K562 (cell line): ENCODE measurements around the gene VWA7. TPM values are rescaled to one million over a fixed set of nuclear protein-coding genes. Genes with fewer than 3 reads are reported as not detected.

Experiments used
- CAMTA2 ChIP-seq: fragments of 250-450 bp; sonication (Bioruptor Pico); conservative IDR thresholded peaks from 2 replicates; pipeline ENCODE4 v1.5.1; 2022
- CHD1 ChIP-seq: fragments of 200-600 bp; sonication (generic); IDR thresholded peaks from one replicate; pipeline ENCODE4 v1.6.1; 2012; ENCODE audit warnings: mild to moderate bottlenecking, moderate library complexity, low read length, inconsistent platforms
- JUND ChIP-seq, 2 experiments: IDR thresholded peaks; 2 replicates in 1 of 2; 3 replicates in 1 of 2; pipeline ENCODE4 v1.6.1; 2011; ENCODE audit warnings: borderline replicate concordance in 2 of 2, low read depth in 2 of 2, low read length in 2 of 2, improper control_type of control experiment in 1 of 2, missing biosample characterization in 1 of 2, missing genetic modification characterization in 1 of 2, missing genetic modification reagents in 1 of 2
- KLF13 ChIP-seq: fragments of 450-650 bp; IDR thresholded peaks from 2 replicates; pipeline ENCODE4 v1.6.1; 2016; ENCODE audit warnings: missing genetic modification characterization, low read depth, mild to moderate bottlenecking, missing compliant biosample characterization, moderate library complexity, borderline replicate concordance
- MIER1 ChIP-seq: fragments of 450-650 bp; IDR thresholded peaks from 2 replicates; pipeline ENCODE4 v1.6.1; 2016; ENCODE audit warnings: antibody characterized with exemption, mild to moderate bottlenecking, low read depth
- NFE2 ChIP-seq: IDR thresholded peaks from 2 replicates; pipeline ENCODE4 v1.6.1; 2014; ENCODE audit warnings: antibody characterized with exemption, low read depth
- PBX2 ChIP-seq, 2 experiments: IDR thresholded peaks in 1 of 2; conservative IDR thresholded peaks in 1 of 2; 2 replicates each; pipeline ENCODE4 v1.6.1; 2016; ENCODE audit warnings: low read depth in 2 of 2, mild to moderate bottlenecking in 1 of 2, missing compliant biosample characterization in 1 of 2, missing genetic modification characterization in 1 of 2, moderate library complexity in 1 of 2
- PCBP2 ChIP-seq: fragments of 200-400 bp; formaldehyde crosslinking; IDR thresholded peaks from 2 replicates; pipeline ENCODE4 v1.6.1; 2018; ENCODE audit warnings: low read length, low read depth, mild to moderate bottlenecking, moderate library complexity; ENCODE audit not compliant: poor library complexity, severe bottlenecking
- PYGO2 ChIP-seq: fragments of 450-650 bp; IDR thresholded peaks from 2 replicates; pipeline ENCODE4 v1.6.1; 2016; ENCODE audit warnings: mild to moderate bottlenecking, missing genetic modification characterization, moderate library complexity, missing compliant biosample characterization
- RBM25 ChIP-seq: fragments of 200-400 bp; formaldehyde crosslinking; IDR thresholded peaks from 2 replicates; pipeline ENCODE4 v1.6.1; 2018; ENCODE audit warnings: low read length, low read depth, moderate library complexity; ENCODE audit not compliant: severe bottlenecking
- SAFB2 ChIP-seq: fragments of 200-400 bp; formaldehyde crosslinking; IDR thresholded peaks from 2 replicates; pipeline ENCODE4 v1.6.1; 2018; ENCODE audit warnings: borderline replicate concordance, low read length, low read depth, moderate library complexity; ENCODE audit not compliant: severe bottlenecking
- SP2 ChIP-seq: IDR thresholded peaks from 2 replicates; pipeline ENCODE4 v1.6.1; 2011; ENCODE audit warnings: mild to moderate bottlenecking, low read depth, low read length, moderate library complexity; ENCODE audit not compliant: poor library complexity, severe bottlenecking; ENCODE audit errors: extremely low read depth
- ZNF124 ChIP-seq: sonication (generic); formaldehyde crosslinking; IDR thresholded peaks from 2 replicates; pipeline ENCODE4 v1.8.1; 2022; ENCODE audit warnings: missing genetic modification reagents
- ZNF3 ChIP-seq: fragments of 250-450 bp; sonication (Bioruptor Pico); IDR thresholded peaks from 2 replicates; pipeline ENCODE4 v1.5.0; 2021; ENCODE audit warnings: mild to moderate bottlenecking, moderate library complexity
- ZNF445 ChIP-seq: fragments of 250-450 bp; sonication (Bioruptor Pico); IDR thresholded peaks from 2 replicates; pipeline ENCODE4 v1.4.0; 2020; ENCODE audit warnings: low read depth, mild to moderate bottlenecking, moderate library complexity
- polyA plus RNA-seq, 8 experiments: library from polyadenylated mRNA; depleted of rRNA in 4 of 8; stranded (reverse) in 5 of 8; unstranded in 3 of 8; fragments of >200 nt; fragmentation: Nextera tagmentation in 2 of 8; fragmentation: Illumina TruSeq in 1 of 8; extraction: Ambion mirVana in 2 of 8; extraction: Trizol in 1 of 8; gene quantifications; 2 replicates each; pipeline versions ENCODE4 v1.2.1 to v1.2.3, GENCODE V29; 2011 to 2014; ENCODE audit warnings: inconsistent platforms in 1 of 8, missing spikeins in 1 of 8
- total RNA-seq, 7 experiments: library from RNA; depleted of rRNA in 6 of 7; stranded (reverse); fragments of >200 nt in 6 of 7; fragmentation: Illumina TruSeq in 2 of 7; extraction: Trizol in 2 of 7; gene quantifications; 2 replicates each; pipeline versions ENCODE4 v1.2.1 to v1.2.3, GENCODE V29; 2011 to 2021; ENCODE audit warnings: low replicate concordance in 1 of 7
- TF ChIP-seq, protein P1 (sequence below): fragments of 450-650 bp; formaldehyde crosslinking; IDR thresholded peaks from 2 replicates; pipeline ENCODE4 v1.4.0; 2022; ENCODE audit warnings: missing genetic modification characterization
- TF ChIP-seq, protein P2 (sequence below), 3 experiments: fragments of 200-800 bp in 1 of 3; sonication (Bioruptor generic) in 1 of 3; sonication (generic) in 1 of 3; formaldehyde crosslinking in 1 of 3; IDR thresholded peaks; 2 replicates each; pipeline versions ENCODE4 v1.6.1 to v1.8.0; 2016 to 2022; ENCODE audit warnings: mild to moderate bottlenecking in 2 of 3, missing compliant biosample characterization in 2 of 3, missing genetic modification characterization in 2 of 3, missing genetic modification reagents in 1 of 3
- TF ChIP-seq, protein P3 (sequence below): fragments of 250-450 bp; sonication (Bioruptor Pico); IDR thresholded peaks from 2 replicates; pipeline ENCODE4 v1.8.0; 2022; ENCODE audit warnings: moderate library complexity, mild to moderate bottlenecking, inconsistent platforms

Gene VWA7
- total and polyA plus RNA-seq, 9 of the 15 experiments (the other 6 are each of a cell fraction or from before 2014, with no cell fraction given), result 0.18 to 2.9 (median 0.95) TPM

GRCh38 chr6:31815025-31815838 lies 38.1 kb upstream of the VWA7 start, which contains the start of the genes HSPA1A and HSPA1L (continued):
- TF ChIP-seq SP2 (peak; percentile 43), PCBP2 (no peak), ZNF445 (CRISPR knock-in tag) (no peak), JUND (IDR thresholded peaks at IDR 0.05; ENCODE audit: borderline replicate concordance, low read depth, low read length) (peak; percentile 58), JUND (tag; IDR thresholded peaks at IDR 0.05; ENCODE audit: borderline replicate concordance, low read depth, low read length) (no peak), KLF13 (tag) (no peak), PYGO2 (tag) (no peak), ZNF3 (CRISPR knock-in tag) (no peak), PBX2 (CRISPR knock-in tag; IDR thresholded peaks at IDR 0.05; ENCODE audit: low read depth) (no peak), PBX2 (tag; conservative IDR thresholded peaks at IDR 0.05; ENCODE audit: low read depth) (no peak; the same call in 1 of the 2 replicates), NFE2 (no peak), RBM25 (peak; percentile 75), MIER1 (0 out of 2 replicates have a peak, but pooled peaks have one; percentile 64), CAMTA2 (peak; percentile 66; the same call in 1 of the 2 replicates), ZNF124 (CRISPR knock-in tag) (no peak), SAFB2 (no peak), CHD1 (peak; percentile 17)
- TF ChIP-seq, protein P1, sequence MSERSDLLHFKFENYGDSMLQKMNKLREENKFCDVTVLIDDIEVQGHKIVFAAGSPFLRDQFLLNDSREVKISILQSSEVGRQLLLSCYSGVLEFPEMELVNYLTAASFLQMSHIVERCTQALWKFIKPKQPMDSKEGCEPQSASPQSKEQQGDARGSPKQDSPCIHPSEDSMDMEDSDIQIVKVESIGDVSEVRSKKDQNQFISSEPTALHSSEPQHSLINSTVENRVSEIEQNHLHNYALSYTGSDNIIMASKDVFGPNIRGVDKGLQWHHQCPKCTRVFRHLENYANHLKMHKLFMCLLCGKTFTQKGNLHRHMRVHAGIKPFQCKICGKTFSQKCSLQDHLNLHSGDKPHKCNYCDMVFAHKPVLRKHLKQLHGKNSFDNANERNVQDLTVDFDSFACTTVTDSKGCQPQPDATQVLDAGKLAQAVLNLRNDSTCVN (CRISPR knock-in tag), result peak; percentile 88; the same call in 1 of the 2 replicates
- TF ChIP-seq, protein P2, sequence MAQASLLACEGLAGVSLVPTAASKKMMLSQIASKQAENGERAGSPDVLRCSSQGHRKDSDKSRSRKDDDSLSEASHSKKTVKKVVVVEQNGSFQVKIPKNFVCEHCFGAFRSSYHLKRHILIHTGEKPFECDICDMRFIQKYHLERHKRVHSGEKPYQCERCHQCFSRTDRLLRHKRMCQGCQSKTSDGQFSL (CRISPR knock-in tag; IDR thresholded peaks at IDR 0.05), result peak; percentile 65; the same call in 1 of the 2 replicates
- TF ChIP-seq, protein P2 (tag; IDR thresholded peaks at IDR 0.05), result no peak; a peak in 2 of 4 replicates
- TF ChIP-seq, protein P3, sequence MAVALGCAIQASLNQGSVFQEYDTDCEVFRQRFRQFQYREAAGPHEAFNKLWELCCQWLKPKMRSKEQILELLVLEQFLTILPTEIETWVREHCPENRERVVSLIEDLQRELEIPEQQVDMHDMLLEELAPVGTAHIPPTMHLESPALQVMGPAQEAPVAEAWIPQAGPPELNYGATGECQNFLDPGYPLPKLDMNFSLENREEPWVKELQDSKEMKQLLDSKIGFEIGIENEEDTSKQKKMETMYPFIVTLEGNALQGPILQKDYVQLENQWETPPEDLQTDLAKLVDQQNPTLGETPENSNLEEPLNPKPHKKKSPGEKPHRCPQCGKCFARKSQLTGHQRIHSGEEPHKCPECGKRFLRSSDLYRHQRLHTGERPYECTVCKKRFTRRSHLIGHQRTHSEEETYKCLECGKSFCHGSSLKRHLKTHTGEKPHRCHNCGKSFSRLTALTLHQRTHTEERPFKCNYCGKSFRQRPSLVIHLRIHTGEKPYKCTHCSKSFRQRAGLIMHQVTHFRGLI (CRISPR knock-in tag), result no peak
